HEK293 (cell line): ENCODE data around the gene CEP104.

Source experiments
- EGR2 ChIP-seq: fragments of 450-650 bp; formaldehyde crosslinking; IDR thresholded peaks from 2 replicates; pipeline ENCODE4 v1.5.1; 2016; ENCODE audit warnings: low read depth, missing biosample characterization, missing genetic modification characterization
- FEZF1 ChIP-seq: fragments of 450-650 bp; formaldehyde crosslinking; IDR thresholded peaks from 2 replicates; pipeline ENCODE4 v1.5.1; 2016; ENCODE audit warnings: missing biosample characterization, missing genetic modification characterization
- GFI1B ChIP-seq: fragments of 450-650 bp; formaldehyde crosslinking; IDR thresholded peaks from 2 replicates; pipeline ENCODE4 v1.5.1; 2016; ENCODE audit warnings: missing biosample characterization, missing genetic modification characterization
- KLF8 ChIP-seq: fragments of 450-650 bp; formaldehyde crosslinking; IDR thresholded peaks from 2 replicates; pipeline ENCODE4 v1.5.1; 2016; ENCODE audit warnings: missing biosample characterization, missing genetic modification characterization
- REPIN1 ChIP-seq: fragments of 450-650 bp; formaldehyde crosslinking; IDR thresholded peaks from 2 replicates; pipeline ENCODE4 v1.5.1; 2017; ENCODE audit warnings: missing biosample characterization, missing genetic modification characterization, low read depth
- TCF7L2 ChIP-seq: IDR thresholded peaks from 2 replicates; pipeline ENCODE4 v1.6.1; 2011; ENCODE audit warnings: low read depth, mild to moderate bottlenecking, inconsistent platforms, low read length, moderate library complexity, borderline replicate concordance
- WT1 ChIP-seq: fragments of 450-650 bp; formaldehyde crosslinking; IDR thresholded peaks from 2 replicates; pipeline ENCODE4 v1.5.1; 2016; ENCODE audit warnings: missing biosample characterization, missing genetic modification characterization
- ZNF10 ChIP-seq: fragments of 450-650 bp; formaldehyde crosslinking; IDR thresholded peaks from 2 replicates; pipeline ENCODE4 v1.5.1; 2017; ENCODE audit warnings: missing biosample characterization, missing genetic modification characterization
- ZNF132 ChIP-seq: fragments of 450-650 bp; formaldehyde crosslinking; IDR thresholded peaks from 2 replicates; pipeline ENCODE4 v1.5.1; 2017; ENCODE audit warnings: missing biosample characterization, missing genetic modification characterization, borderline replicate concordance
- ZNF354C ChIP-seq: fragments of 450-650 bp; formaldehyde crosslinking; IDR thresholded peaks from 2 replicates; pipeline ENCODE4 v1.5.1; 2016; ENCODE audit warnings: missing biosample characterization, missing genetic modification characterization, low read depth, borderline replicate concordance
- ZNF473 ChIP-seq: fragments of 450-650 bp; formaldehyde crosslinking; IDR thresholded peaks from 2 replicates; pipeline ENCODE4 v1.5.1; 2017; ENCODE audit warnings: missing biosample characterization, missing genetic modification characterization
- ZNF555 ChIP-seq: fragments of 450-650 bp; formaldehyde crosslinking; conservative IDR thresholded peaks from 2 replicates; pipeline ENCODE4 v1.5.1; 2017; ENCODE audit warnings: missing biosample characterization, mild to moderate bottlenecking, missing genetic modification characterization, inconsistent platforms
- ZNF596 ChIP-seq: fragments of 450-650 bp; IDR thresholded peaks from 2 replicates; pipeline ENCODE4 v1.5.0; 2018; ENCODE audit warnings: missing biosample characterization, mild to moderate bottlenecking, missing genetic modification characterization, moderate library complexity
- ZNF621 ChIP-seq: fragments of 450-650 bp; formaldehyde crosslinking; IDR thresholded peaks from 2 replicates; pipeline ENCODE4 v1.5.1; 2017; ENCODE audit warnings: missing biosample characterization, missing genetic modification characterization
- ZNF624 ChIP-seq: fragments of 450-650 bp; formaldehyde crosslinking; IDR thresholded peaks from 2 replicates; pipeline ENCODE4 v1.5.1; 2017; ENCODE audit warnings: missing biosample characterization, missing genetic modification characterization
- ZNF626 ChIP-seq: fragments of 450-650 bp; sonication (Bioruptor Pico); formaldehyde crosslinking; IDR thresholded peaks from 2 replicates; pipeline ENCODE4 v1.5.1; 2018; ENCODE audit warnings: missing biosample characterization, missing genetic modification characterization, inconsistent platforms
- ZNF76 ChIP-seq: fragments of 450-650 bp; formaldehyde crosslinking; IDR thresholded peaks from 2 replicates; pipeline ENCODE4; 2016; ENCODE audit warnings: low read depth, missing biosample characterization, missing genetic modification characterization, borderline replicate concordance
- ZNF776 ChIP-seq: fragments of 450-650 bp; formaldehyde crosslinking; IDR thresholded peaks from 2 replicates; pipeline ENCODE4 v1.5.0; 2017; ENCODE audit warnings: missing biosample characterization, missing genetic modification characterization, borderline replicate concordance
- ZNF777 ChIP-seq: fragments of 450-650 bp; formaldehyde crosslinking; IDR thresholded peaks from 2 replicates; pipeline ENCODE4 v1.5.1; 2017; ENCODE audit warnings: missing biosample characterization, missing genetic modification characterization, borderline replicate concordance
- ZXDB ChIP-seq: fragments of 450-650 bp; formaldehyde crosslinking; IDR thresholded peaks from 2 replicates; pipeline ENCODE4 v1.5.1; 2016; ENCODE audit warnings: missing biosample characterization, missing genetic modification characterization
- TF ChIP-seq, protein P1 (sequence below): fragments of 450-650 bp; formaldehyde crosslinking; IDR thresholded peaks from 2 replicates; pipeline ENCODE4; 2016; ENCODE audit warnings: missing biosample characterization, missing genetic modification characterization
- TF ChIP-seq, protein P2 (sequence below): fragments of 450-650 bp; IDR thresholded peaks from 2 replicates; pipeline ENCODE4 v1.5.1; 2018; ENCODE audit warnings: missing biosample characterization, mild to moderate bottlenecking, missing genetic modification characterization
- TF ChIP-seq, protein P3 (sequence below): fragments of 450-650 bp; formaldehyde crosslinking; IDR thresholded peaks from 2 replicates; pipeline ENCODE4 v1.5.1; 2016; ENCODE audit warnings: missing biosample characterization, missing genetic modification characterization
- TF ChIP-seq, protein P4 (sequence below): fragments of 450-650 bp; formaldehyde crosslinking; IDR thresholded peaks from 2 replicates; pipeline ENCODE4 v1.5.1; 2016; ENCODE audit warnings: missing biosample characterization, missing genetic modification characterization
- TF ChIP-seq, protein P5 (sequence below): fragments of 450-650 bp; formaldehyde crosslinking; IDR thresholded peaks from 2 replicates; pipeline ENCODE4 v1.5.1; 2016; ENCODE audit warnings: missing biosample characterization, missing genetic modification characterization
- TF ChIP-seq, protein P6 (sequence below): fragments of 450-650 bp; formaldehyde crosslinking; IDR thresholded peaks from 2 replicates; pipeline ENCODE4 v1.5.1; 2016; ENCODE audit warnings: missing biosample characterization, missing genetic modification characterization, borderline replicate concordance
- TF ChIP-seq, protein P7 (sequence below): fragments of 450-650 bp; formaldehyde crosslinking; IDR thresholded peaks from 2 replicates; pipeline ENCODE4 v1.5.1; 2016; ENCODE audit warnings: missing biosample characterization, missing genetic modification characterization

CEP104 gene

DNA sequence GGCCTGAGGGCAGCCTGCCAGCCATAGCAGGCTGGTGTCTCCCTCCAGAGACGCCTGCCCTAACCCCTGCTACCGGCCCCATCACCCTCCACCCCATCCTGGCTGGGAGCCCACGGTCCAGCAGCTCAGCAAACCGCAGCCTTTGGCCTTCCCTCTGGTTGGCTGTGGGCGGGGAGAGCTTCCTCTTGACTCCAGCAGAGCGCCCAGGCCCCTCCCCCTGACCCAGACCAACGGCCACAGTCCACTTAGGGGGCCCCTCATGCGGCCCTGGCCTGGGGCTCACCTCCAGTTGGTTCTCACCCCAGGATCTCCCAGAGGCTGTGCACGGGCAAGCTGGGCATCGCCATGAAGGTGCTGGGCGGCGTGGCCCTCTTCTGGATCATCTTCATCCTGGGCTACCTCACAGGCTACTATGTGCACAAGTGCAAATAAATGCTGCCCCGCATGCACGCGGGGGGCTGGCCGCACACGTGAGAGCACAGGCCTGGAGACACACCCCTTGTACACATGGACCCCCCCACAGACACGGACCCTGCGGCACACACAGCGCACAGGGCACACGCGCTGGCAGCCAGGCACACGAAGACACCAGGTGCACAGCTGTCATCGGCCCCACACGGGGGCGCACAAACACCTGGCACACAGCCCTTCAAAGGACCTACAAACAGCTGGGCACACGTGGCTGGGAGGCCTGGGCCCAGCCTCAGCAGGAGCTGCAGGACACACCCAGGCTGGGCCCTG lies 81.4 kb downstream of the CEP104 start (continued):
- TF ChIP-seq ZNF555 (tag by site-specific recombination) (no peak), ZNF624 (tag by site-specific recombination) (no peak), ZNF132 (no peak), FEZF1 (tag by site-specific recombination) (no peak), ZNF776 (no peak), ZNF626 (tag by site-specific recombination) (no peak), ZNF10 (peak; percentile 97), GFI1B (tag by site-specific recombination) (no peak), EGR2 (tag by site-specific recombination) (no peak), ZXDB (tag by site-specific recombination) (peak; percentile 49; the same call in 1 of the 2 replicates), ZNF76 (peak; percentile 17; the same call in 1 of the 2 replicates), KLF8 (peak; percentile 58), REPIN1 (tag by site-specific recombination) (no peak), ZNF596 (tag by site-specific recombination) (no peak), TCF7L2 (no peak), ZNF473 (tag by site-specific recombination) (no peak), ZNF621 (tag by site-specific recombination) (no peak), ZNF354C (tag by site-specific recombination) (no peak), WT1 (no peak), ZNF777 (no peak)
- TF ChIP-seq, protein P1, sequence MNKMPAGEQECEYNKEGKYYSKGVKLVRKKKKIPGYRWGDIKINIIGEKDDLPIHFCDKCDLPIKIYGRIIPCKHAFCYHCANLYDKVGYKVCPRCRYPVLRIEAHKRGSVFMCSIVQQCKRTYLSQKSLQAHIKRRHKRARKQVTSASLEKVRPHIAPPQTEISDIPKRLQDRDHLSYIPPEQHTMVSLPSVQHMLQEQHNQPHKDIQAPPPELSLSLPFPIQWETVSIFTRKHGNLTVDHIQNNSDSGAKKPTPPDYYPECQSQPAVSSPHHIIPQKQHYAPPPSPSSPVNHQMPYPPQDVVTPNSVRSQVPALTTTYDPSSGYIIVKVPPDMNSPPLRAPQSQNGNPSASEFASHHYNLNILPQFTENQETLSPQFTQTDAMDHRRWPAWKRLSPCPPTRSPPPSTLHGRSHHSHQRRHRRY = no peak
- TF ChIP-seq, protein P2, sequence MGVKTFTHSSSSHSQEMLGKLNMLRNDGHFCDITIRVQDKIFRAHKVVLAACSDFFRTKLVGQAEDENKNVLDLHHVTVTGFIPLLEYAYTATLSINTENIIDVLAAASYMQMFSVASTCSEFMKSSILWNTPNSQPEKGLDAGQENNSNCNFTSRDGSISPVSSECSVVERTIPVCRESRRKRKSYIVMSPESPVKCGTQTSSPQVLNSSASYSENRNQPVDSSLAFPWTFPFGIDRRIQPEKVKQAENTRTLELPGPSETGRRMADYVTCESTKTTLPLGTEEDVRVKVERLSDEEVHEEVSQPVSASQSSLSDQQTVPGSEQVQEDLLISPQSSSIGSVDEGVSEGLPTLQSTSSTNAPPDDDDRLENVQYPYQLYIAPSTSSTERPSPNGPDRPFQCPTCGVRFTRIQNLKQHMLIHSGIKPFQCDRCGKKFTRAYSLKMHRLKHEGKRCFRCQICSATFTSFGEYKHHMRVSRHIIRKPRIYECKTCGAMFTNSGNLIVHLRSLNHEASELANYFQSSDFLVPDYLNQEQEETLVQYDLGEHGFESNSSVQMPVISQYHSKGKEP (tag by site-specific recombination) = peak; percentile 59; the same call in 1 of the 2 replicates
- TF ChIP-seq, protein P3, sequence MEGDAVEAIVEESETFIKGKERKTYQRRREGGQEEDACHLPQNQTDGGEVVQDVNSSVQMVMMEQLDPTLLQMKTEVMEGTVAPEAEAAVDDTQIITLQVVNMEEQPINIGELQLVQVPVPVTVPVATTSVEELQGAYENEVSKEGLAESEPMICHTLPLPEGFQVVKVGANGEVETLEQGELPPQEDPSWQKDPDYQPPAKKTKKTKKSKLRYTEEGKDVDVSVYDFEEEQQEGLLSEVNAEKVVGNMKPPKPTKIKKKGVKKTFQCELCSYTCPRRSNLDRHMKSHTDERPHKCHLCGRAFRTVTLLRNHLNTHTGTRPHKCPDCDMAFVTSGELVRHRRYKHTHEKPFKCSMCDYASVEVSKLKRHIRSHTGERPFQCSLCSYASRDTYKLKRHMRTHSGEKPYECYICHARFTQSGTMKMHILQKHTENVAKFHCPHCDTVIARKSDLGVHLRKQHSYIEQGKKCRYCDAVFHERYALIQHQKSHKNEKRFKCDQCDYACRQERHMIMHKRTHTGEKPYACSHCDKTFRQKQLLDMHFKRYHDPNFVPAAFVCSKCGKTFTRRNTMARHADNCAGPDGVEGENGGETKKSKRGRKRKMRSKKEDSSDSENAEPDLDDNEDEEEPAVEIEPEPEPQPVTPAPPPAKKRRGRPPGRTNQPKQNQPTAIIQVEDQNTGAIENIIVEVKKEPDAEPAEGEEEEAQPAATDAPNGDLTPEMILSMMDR (tag by site-specific recombination) = peak; percentile 92
- TF ChIP-seq, protein P4, sequence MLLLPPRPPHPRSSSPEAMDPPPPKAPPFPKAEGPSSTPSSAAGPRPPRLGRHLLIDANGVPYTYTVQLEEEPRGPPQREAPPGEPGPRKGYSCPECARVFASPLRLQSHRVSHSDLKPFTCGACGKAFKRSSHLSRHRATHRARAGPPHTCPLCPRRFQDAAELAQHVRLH (tag by site-specific recombination) = no peak
- TF ChIP-seq, protein P5, sequence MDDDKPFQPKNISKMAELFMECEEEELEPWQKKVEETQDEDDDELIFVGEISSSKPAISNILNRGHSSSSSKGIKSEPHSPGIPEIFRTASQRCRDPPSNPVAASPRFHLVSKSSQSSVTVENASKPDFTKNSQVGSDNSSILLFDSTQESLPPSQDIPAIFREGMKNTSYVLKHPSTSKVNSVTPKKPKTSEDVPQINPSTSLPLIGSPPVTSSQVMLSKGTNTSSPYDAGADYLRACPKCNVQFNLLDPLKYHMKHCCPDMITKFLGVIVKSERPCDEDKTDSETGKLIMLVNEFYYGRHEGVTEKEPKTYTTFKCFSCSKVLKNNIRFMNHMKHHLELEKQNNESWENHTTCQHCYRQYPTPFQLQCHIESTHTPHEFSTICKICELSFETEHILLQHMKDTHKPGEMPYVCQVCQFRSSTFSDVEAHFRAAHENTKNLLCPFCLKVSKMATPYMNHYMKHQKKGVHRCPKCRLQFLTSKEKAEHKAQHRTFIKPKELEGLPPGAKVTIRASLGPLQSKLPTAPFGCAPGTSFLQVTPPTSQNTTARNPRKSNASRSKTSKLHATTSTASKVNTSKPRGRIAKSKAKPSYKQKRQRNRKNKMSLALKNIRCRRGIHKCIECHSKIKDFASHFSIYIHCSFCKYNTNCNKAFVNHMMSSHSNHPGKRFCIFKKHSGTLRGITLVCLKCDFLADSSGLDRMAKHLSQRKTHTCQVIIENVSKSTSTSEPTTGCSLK = no peak
- TF ChIP-seq, protein P6, sequence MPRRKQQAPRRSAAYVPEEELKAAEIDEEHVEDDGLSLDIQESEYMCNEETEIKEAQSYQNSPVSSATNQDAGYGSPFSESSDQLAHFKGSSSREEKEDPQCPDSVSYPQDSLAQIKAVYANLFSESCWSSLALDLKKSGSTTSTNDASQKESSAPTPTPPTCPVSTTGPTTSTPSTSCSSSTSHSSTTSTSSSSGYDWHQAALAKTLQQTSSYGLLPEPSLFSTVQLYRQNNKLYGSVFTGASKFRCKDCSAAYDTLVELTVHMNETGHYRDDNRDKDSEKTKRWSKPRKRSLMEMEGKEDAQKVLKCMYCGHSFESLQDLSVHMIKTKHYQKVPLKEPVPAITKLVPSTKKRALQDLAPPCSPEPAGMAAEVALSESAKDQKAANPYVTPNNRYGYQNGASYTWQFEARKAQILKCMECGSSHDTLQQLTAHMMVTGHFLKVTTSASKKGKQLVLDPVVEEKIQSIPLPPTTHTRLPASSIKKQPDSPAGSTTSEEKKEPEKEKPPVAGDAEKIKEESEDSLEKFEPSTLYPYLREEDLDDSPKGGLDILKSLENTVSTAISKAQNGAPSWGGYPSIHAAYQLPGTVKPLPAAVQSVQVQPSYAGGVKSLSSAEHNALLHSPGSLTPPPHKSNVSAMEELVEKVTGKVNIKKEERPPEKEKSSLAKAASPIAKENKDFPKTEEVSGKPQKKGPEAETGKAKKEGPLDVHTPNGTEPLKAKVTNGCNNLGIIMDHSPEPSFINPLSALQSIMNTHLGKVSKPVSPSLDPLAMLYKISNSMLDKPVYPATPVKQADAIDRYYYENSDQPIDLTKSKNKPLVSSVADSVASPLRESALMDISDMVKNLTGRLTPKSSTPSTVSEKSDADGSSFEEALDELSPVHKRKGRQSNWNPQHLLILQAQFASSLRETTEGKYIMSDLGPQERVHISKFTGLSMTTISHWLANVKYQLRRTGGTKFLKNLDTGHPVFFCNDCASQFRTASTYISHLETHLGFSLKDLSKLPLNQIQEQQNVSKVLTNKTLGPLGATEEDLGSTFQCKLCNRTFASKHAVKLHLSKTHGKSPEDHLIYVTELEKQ (tag by site-specific recombination) = no peak
- TF ChIP-seq, protein P7, sequence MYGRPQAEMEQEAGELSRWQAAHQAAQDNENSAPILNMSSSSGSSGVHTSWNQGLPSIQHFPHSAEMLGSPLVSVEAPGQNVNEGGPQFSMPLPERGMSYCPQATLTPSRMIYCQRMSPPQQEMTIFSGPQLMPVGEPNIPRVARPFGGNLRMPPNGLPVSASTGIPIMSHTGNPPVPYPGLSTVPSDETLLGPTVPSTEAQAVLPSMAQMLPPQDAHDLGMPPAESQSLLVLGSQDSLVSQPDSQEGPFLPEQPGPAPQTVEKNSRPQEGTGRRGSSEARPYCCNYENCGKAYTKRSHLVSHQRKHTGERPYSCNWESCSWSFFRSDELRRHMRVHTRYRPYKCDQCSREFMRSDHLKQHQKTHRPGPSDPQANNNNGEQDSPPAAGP (tag by site-specific recombination) = peak; percentile 73; the same call in 1 of the 2 replicates
